ENCODE measurements around the gene SPAG16.

DNA sequence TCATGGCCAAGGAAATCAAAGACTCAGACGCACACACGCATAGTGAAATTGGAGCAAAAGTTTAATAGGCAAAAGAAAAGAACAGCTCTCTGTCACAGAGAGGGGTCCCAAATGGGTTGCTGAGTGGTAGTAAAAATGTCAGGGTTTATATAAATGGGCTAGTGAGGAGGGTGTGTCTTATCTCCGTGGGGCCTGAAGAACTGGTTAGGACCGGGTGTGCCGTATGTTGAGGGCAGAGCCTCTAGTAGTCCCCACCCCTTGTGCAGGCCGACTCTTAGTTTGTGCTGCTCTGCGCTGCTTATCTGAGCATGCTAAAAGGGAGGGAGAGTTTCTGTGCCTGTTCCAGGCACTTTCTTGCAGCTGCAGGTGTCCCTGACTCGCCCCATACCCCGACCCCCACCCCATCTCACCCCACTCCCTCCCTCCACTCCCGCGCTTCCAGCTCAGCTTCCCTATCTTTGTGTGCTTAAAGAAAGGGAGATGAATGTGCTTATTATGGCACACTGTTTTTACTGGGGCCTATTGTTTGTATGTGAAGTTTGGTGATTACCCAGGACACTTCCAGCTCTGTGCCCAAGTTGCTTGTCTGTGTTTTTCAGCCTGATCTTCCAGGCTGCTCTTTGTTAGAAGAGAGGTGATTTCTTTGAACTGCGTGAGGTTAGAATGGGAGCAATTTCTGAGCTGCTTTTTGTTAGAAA is 167.4 kb downstream of the SPAG16 start:
- TF ChIP-seq, protein P1, sequence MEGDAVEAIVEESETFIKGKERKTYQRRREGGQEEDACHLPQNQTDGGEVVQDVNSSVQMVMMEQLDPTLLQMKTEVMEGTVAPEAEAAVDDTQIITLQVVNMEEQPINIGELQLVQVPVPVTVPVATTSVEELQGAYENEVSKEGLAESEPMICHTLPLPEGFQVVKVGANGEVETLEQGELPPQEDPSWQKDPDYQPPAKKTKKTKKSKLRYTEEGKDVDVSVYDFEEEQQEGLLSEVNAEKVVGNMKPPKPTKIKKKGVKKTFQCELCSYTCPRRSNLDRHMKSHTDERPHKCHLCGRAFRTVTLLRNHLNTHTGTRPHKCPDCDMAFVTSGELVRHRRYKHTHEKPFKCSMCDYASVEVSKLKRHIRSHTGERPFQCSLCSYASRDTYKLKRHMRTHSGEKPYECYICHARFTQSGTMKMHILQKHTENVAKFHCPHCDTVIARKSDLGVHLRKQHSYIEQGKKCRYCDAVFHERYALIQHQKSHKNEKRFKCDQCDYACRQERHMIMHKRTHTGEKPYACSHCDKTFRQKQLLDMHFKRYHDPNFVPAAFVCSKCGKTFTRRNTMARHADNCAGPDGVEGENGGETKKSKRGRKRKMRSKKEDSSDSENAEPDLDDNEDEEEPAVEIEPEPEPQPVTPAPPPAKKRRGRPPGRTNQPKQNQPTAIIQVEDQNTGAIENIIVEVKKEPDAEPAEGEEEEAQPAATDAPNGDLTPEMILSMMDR (IDR thresholded peaks at IDR 0.05; ENCODE audit: low read depth, low read length) = no peak
- no peak for TF ChIP-seq EZH2phosphoT487 (IDR thresholded peaks at IDR 0.05; ENCODE audit: low read depth)
